Body of pancreas (tissue), 4 donors: ENCODE results near the gene STAT4. TPM values are rescaled to one million over a fixed set of nuclear protein-coding genes. Genes with fewer than 3 reads are reported as not detected.

ENCODE experiments used
- ATAC-seq: fragments of 150-250 bp; one replicate; pipeline ENCODE4 v1.9.1; 2016
- DNase-seq, 4 donors: peaks; one replicate each; pipeline ENCODE4 v3.0.0-alpha.2; 2019
- H3K27ac ChIP-seq, 4 donors: fragments of 200-600 bp; sonication (generic); 1 replicate in 3 of 4; 2 replicates in 1 of 4; pipeline versions ENCODE4 v1.5.1 to v1.6.1; 2016 to 2019; ENCODE audit warnings: mild to moderate bottlenecking in 1 of 4, mixed read lengths in 1 of 4, moderate library complexity in 1 of 4
- H3K27me3 ChIP-seq, 2 donors: fragments of 200-600 bp; sonication (generic); one replicate each; pipeline ENCODE4 v1.6.0; 2016; ENCODE audit warnings: mild to moderate bottlenecking in 1 of 2
- H3K36me3 ChIP-seq, 2 donors: fragments of 200-600 bp; sonication (generic); replicated peaks in 1 of 2; 2 replicates each; pipeline ENCODE4 v1.5.1; 2016; ENCODE audit warnings: low read depth in 2 of 2; ENCODE audit not compliant: insufficient read depth in 1 of 2
- H3K4me1 ChIP-seq: fragments of 200-600 bp; sonication (generic); one replicate; pipeline ENCODE4 v1.6.0; 2016
- H3K4me3 ChIP-seq, 2 donors: fragments of 200-600 bp; sonication (generic); 1 replicate in 1 of 2; 2 replicates in 1 of 2; pipeline ENCODE4 v1.5.1; 2016 to 2019
- H3K9me3 ChIP-seq, 3 donors: fragments of 200-600 bp; sonication (generic); 1 replicate in 2 of 3; 2 replicates in 1 of 3; pipeline ENCODE4 v1.5.1; 2016
- POLR2A ChIP-seq, 3 donors: fragments of 450-650 bp; IDR thresholded peaks; one replicate each; pipeline ENCODE4 v1.6.1; 2016; ENCODE audit warnings: antibody characterized with exemption in 3 of 3, mild to moderate bottlenecking in 2 of 3
- WGBS, 2 donors: methylation state at CpG; one replicate each; pipeline ENCODE4 v1.1.5; 2017; 5-methylcytosine and 5-hydroxymethylcytosine counted together
- intact Hi-C: fragments of 100-400 bp; cut with DNase I; formaldehyde crosslinking; loops from one replicate; pipeline ENCODE4 v1.15.1; 2023
- total RNA-seq, 2 donors: library from RNA; depleted of rRNA; stranded (reverse); fragments of >200 nt; gene quantifications; one replicate each; pipeline ENCODE4 v1.1.0, GENCODE V29; 2016
- TF ChIP-seq, protein P1 (sequence below), 7 experiments: fragments of 450-650 bp in 4 of 7; fragments of 200-600 bp in 3 of 7; sonication (generic) in 3 of 7; IDR thresholded peaks; one replicate each; pipeline ENCODE4 v1.5.1; 2016 to 2019; ENCODE audit warnings: antibody characterized with exemption in 7 of 7

The STAT4 gene
- total RNA-seq, 2 donors from 2014 or later: 0.52 to 2.6 TPM

DNA sequence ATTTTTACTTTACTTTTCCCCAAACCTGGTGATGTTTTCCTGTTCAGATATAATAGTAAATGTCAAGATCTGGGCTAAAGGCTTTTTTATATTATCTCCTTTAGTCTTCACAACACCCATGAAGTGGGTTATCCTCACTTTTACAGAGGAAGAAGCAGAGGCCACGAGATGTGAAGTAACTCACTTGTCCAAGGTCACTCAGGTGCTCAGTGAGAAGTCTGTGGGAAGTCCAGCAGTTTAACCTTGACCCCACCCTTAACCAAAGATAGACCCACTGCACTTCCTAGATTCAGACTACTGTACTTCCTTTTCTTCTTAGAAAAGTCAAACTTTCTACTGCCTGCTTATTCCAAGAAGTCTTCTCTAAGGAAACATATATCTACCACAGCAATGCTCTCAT lies 80.5 kb downstream of the STAT4 start:
- 28 to 32% methylated on average over 1 of the region's 1 CpG for WGBS, 2 donors

DNA sequence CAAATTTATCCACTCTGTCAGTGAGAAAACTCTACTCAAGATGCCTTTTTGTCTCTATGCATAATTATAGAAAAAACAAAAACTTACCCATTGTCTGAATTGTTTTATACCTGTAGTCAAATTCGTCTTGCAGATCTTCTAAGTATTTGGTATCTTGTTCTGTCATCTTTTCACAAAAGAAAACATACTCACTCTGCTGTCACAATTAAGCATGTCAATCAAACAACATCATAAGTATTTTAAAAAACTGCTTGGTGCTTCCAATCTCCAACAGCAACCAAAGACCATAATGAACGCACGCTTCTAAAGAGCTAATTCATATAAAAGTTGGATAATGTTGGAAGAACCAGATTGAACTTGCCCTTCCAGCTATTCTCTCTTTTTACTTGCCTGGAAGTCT lies 81.2 kb downstream of the STAT4 start:
- Histone ChIP-seq H3K4me3 (no peak overlapping the region), H3K27ac (no peak overlapping the region), H3K36me3 (no peaks in the 10 kb centered on the region), H3K27me3 (no peaks in the 10 kb centered on the region), H3K9me3 (no peaks in the 10 kb centered on the region), H3K4me1 (no peaks in the 10 kb centered on the region)
- WGBS, 2 donors: 88 to 89% methylated on average over 3 of the region's 3 CpGs
- ATAC-seq (no peak), DNase-seq (no peak)
- intact Hi-C loops: no loop called here
- TF ChIP-seq POLR2A (IDR thresholded peaks at IDR 0.05): no peak
- TF ChIP-seq, protein P1, sequence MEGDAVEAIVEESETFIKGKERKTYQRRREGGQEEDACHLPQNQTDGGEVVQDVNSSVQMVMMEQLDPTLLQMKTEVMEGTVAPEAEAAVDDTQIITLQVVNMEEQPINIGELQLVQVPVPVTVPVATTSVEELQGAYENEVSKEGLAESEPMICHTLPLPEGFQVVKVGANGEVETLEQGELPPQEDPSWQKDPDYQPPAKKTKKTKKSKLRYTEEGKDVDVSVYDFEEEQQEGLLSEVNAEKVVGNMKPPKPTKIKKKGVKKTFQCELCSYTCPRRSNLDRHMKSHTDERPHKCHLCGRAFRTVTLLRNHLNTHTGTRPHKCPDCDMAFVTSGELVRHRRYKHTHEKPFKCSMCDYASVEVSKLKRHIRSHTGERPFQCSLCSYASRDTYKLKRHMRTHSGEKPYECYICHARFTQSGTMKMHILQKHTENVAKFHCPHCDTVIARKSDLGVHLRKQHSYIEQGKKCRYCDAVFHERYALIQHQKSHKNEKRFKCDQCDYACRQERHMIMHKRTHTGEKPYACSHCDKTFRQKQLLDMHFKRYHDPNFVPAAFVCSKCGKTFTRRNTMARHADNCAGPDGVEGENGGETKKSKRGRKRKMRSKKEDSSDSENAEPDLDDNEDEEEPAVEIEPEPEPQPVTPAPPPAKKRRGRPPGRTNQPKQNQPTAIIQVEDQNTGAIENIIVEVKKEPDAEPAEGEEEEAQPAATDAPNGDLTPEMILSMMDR (IDR thresholded peaks at IDR 0.05): no peak

More for the DNA sequence above, 80.5 kb downstream of the STAT4 start:
- no peaks in the 10 kb centered on the region for H3K9me3 ChIP-seq
- ATAC-seq: no peak
- H3K36me3 ChIP-seq: no peaks in the 10 kb centered on the region
- H3K27me3 ChIP-seq: no peaks in the 10 kb centered on the region
- H3K4me3 ChIP-seq: no peak overlapping the region
- H3K4me1 ChIP-seq: no peaks in the 10 kb centered on the region
- no peak for DNase-seq
- TF ChIP-seq, protein P1 (IDR thresholded peaks at IDR 0.05): no peak
- TF ChIP-seq POLR2A (IDR thresholded peaks at IDR 0.05): no peak
- intact Hi-C loops: no loop called here
- H3K27ac ChIP-seq: no peak overlapping the region

DNA sequence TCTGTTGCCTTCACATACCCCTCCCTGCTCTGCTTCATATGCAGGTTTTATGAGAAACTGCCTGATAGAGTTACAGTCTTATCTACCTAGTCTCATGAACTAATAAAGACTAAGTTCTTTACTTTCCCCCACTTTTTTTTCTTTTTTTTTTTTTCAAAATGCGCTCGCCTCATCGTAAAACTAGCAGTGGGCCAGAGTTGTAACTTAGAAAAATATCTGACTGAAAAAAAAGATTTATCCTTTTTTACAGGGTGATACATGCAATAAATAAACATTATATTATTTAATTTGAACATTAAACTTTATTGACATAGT lies 83.9 kb downstream of the STAT4 start:
- Histone ChIP-seq H3K9me3 (no peaks in the 10 kb centered on the region), H3K27ac (no peak overlapping the region), H3K4me3 (no peak overlapping the region), H3K27me3 (no peaks in the 10 kb centered on the region), H3K36me3 (no peaks in the 10 kb centered on the region), H3K4me1 (no peaks in the 10 kb centered on the region)
- intact Hi-C loops: no loop called here
- DNase-seq (no peak), ATAC-seq (no peak)
- WGBS, 2 donors: 89 to 98% methylated on average over 3 of the region's 3 CpGs
- TF ChIP-seq, protein P1 (IDR thresholded peaks at IDR 0.05): no peak
- no peak for TF ChIP-seq POLR2A (IDR thresholded peaks at IDR 0.05)

DNA sequence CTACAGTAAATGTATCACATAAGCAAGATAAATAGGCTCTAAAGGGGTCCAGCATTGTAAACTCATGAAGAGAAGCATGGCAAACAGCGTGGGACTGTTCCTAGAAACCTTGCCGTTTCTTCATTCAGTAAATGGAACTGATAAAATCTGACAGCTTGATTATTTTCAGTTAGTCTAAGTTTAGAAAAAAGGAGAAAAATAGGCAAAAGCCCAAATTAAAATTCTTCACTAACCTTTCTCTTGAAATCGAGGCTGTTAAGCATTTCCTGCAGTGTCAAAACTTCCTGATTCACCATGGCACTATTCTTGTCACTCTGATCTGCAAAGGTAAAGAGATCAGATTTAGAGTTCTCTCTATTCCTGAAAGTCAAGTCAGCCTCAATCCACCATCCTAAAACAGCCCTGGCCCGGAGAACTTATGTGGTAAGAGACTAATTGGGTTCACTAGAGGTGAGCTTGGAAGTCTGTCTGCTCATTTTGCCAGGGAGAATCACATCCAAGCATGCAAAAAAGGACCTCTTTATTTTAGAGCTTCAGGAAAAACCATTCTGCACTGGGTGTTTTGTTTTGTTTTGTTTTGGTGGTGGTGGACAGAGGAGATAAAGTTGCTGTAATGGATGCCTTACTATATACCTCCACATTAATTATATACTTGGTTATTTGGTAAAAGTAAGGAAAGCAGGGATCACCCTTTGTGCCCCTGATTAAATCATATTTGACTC lies 84.4 kb downstream of the STAT4 start:
- DNase-seq (no peak), ATAC-seq (no peak)
- TF ChIP-seq POLR2A (IDR thresholded peaks at IDR 0.05): no peak
- TF ChIP-seq, protein P1 (IDR thresholded peaks at IDR 0.05): no peak
- Histone ChIP-seq H3K36me3 (no peaks in the 10 kb centered on the region), H3K27ac (no peak overlapping the region), H3K9me3 (no peaks in the 10 kb centered on the region), H3K27me3 (no peaks in the 10 kb centered on the region), H3K4me3 (no peak overlapping the region), H3K4me1 (no peaks in the 10 kb centered on the region)
- intact Hi-C loops: no loop called here
- 32 to 34% methylated on average over 4 of the region's 4 CpGs for WGBS, 2 donors

DNA sequence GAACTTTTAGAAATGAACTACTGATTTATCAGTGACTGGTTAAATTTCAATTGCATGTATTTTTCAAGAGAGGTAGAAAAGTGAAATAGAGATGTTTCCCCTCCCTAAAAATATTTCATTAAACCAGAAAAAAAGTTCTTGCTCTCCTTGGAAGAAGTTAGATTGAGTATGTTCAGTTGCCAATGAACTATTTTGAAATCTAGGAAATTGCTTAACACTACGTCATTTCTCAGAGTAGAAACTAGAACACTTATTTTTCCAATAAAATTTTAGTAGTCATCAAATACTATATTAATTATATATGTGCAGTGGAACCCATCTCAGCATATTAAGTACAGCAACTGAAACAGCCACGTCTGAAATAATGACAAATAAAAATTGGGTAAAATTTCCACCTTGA lies 85.0 kb downstream of the STAT4 start:
- Histone ChIP-seq H3K27me3 (no peaks in the 10 kb centered on the region), H3K27ac (no peak overlapping the region), H3K9me3 (no peaks in the 10 kb centered on the region), H3K4me1 (no peaks in the 10 kb centered on the region), H3K36me3 (no peaks in the 10 kb centered on the region), H3K4me3 (no peak overlapping the region)
- TF ChIP-seq, protein P1 (IDR thresholded peaks at IDR 0.05): no peak
- no peak for TF ChIP-seq POLR2A (IDR thresholded peaks at IDR 0.05)
- ATAC-seq: no peak
- WGBS, 2 donors: 51 to 53% methylated on average over 2 of the region's 2 CpGs
- intact Hi-C loops: no loop called here
- DNase-seq: no peak
